ENCODE measurements around the gene INPP1.

Gene INPP1

GRCh38 chr2:190342611-190343010, 778 bp upstream of the INPP1 start:
- TF ChIP-seq CTCF (IDR thresholded peaks at IDR 0.05; ENCODE audit: borderline replicate concordance, insufficient read depth, low read depth, low read length), result no peak
- H3K4me3 ChIP-seq (ENCODE audit: low read depth, low read length), result no peak overlapping the region

- peak overlapping the region; percentile 68 for H3K4me3 ChIP-seq (ENCODE audit: low read depth, low read length)
- TF ChIP-seq CTCF (IDR thresholded peaks at IDR 0.05; ENCODE audit: borderline replicate concordance, insufficient read depth, low read depth, low read length), result no peak
These were observed 277 bp upstream of the INPP1 start for GRCh38 chr2:190343089-190343535.

GRCh38 chr2:190344276-190344827, 963 bp downstream of the INPP1 start:
- H3K4me3 ChIP-seq (ENCODE audit: low read depth, low read length), result peak overlapping the region; percentile 68
- TF ChIP-seq CTCF (IDR thresholded peaks at IDR 0.05; ENCODE audit: borderline replicate concordance, insufficient read depth, low read depth, low read length), result peak; percentile 17; the same call in 1 of the 2 replicates

GRCh38 chr2:190350371-190350770, 7.0 kb downstream of the INPP1 start:
- no peak for TF ChIP-seq CTCF (IDR thresholded peaks at IDR 0.05; ENCODE audit: borderline replicate concordance, insufficient read depth, low read depth, low read length)
- H3K4me3 ChIP-seq (ENCODE audit: low read depth, low read length), result no peak overlapping the region

- TF ChIP-seq CTCF (IDR thresholded peaks at IDR 0.05; ENCODE audit: borderline replicate concordance, insufficient read depth, low read depth, low read length), result no peak
- H3K4me3 ChIP-seq (ENCODE audit: low read depth, low read length), result no peak overlapping the region
These were observed 8.6 kb downstream of the INPP1 start for GRCh38 chr2:190351955-190352354.

- no peak overlapping the region for H3K4me3 ChIP-seq (ENCODE audit: low read depth, low read length)
- TF ChIP-seq CTCF (IDR thresholded peaks at IDR 0.05; ENCODE audit: borderline replicate concordance, insufficient read depth, low read depth, low read length), result no peak
These were observed 9.5 kb downstream of the INPP1 start for GRCh38 chr2:190352668-190353536.

GRCh38 chr2:190353537-190353899, 10.1 kb downstream of the INPP1 start:
- no peak overlapping the region for H3K4me3 ChIP-seq (ENCODE audit: low read depth, low read length)
- TF ChIP-seq CTCF (IDR thresholded peaks at IDR 0.05; ENCODE audit: borderline replicate concordance, insufficient read depth, low read depth, low read length), result no peak

Data from GM12875 (cell line).